ENCODE measurements around the gene LAGE3. TPM values are rescaled to one million over a fixed set of nuclear protein-coding genes. Genes with fewer than 3 reads are reported as not detected.

The LAGE3 gene
- total and polyA plus RNA-seq, 3 experiments from 2014 or later = 51.2 to 74.6 (median 72.5) TPM

DNA sequence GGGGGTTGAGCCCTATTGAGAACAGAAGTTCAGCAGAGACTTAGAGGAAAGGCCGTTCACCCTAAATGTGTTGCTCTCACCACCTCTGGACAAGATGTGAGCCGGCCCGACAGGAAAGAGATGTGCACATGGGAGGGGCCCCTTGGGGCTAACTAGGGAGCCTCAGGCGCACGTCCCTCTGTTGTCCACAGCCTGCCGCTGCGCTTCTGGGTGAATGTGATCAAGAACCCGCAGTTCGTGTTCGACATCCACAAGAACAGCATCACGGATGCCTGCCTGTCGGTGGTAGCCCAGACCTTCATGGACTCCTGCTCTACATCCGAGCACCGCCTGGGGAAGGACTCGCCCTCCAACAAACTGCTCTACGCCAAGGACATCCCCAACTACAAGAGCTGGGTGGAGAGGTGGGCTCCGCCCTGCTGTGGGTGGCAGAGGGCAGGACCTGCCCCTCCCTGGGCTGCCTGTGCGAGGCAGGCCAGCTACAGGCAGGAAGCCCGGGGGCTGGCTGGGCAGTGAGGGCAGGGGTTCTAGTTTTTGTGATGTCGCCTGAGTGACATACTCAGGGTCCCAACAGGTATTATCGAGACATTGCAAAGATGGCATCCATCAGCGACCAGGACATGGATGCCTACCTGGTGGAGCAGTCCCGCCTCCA, 8.0 kb downstream of the LAGE3 start:
- no peak for DNase-seq
- H3K36me3 ChIP-seq (ENCODE audit: insufficient read depth, low read length) = no peaks in the 10 kb centered on the region
- Mint-ChIP-seq H3K9me3 (no peaks in the 10 kb centered on the region), H3K27ac (no peak overlapping the region), H3K4me3 (no peak overlapping the region), H3K4me1 (no peaks in the 10 kb centered on the region), H3K27me3 (peaks cover 0 to 4% of the 10 kb centered on the region in 2 donors), H3K36me3 (peaks cover 0 to 57% (median 0%) of the 10 kb centered on the region in 3 donors)
- H3K4me1 ChIP-seq (ENCODE audit: insufficient read depth, low read length) = no peaks in the 10 kb centered on the region
- no peak overlapping the region for H3K4me3 ChIP-seq (ENCODE audit: low read length)
- POLR2A ChIA-PET = no interaction called here
- H3K9me3 ChIP-seq (ENCODE audit: low read length) = no peaks in the 10 kb centered on the region
- CTCF ChIA-PET = no interaction called here
- no peaks in the 10 kb centered on the region for H3K27me3 ChIP-seq (ENCODE audit: insufficient read depth, low read length, poor library complexity, severe bottlenecking)
- H3K27ac ChIP-seq (ENCODE audit: low read depth, low read length) = no peak overlapping the region

DNA sequence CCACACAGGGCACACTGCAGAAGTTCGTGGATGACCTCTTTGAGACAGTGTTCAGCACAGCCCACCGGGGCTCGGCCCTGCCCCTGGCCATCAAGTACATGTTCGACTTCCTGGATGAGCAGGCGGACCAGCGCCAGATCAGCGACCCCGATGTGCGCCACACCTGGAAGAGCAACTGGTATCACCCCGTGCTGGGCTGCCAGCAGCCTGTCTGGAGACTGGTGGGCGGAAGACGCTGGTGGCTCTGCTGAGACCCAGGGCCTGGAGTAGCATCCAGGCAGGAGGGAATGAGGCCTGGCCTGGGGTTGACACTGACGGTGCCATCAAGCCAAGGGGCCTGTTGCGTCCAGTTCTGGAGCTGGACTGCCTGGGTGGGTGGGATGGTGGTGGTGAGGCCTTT, 8.6 kb downstream of the LAGE3 start:
- peaks cover 0 to 4% of the 10 kb centered on the region in 2 donors for H3K27me3 Mint-ChIP-seq
- H3K4me1 ChIP-seq (ENCODE audit: insufficient read depth, low read length) = no peaks in the 10 kb centered on the region
- DNase-seq = no peak
- H3K36me3 Mint-ChIP-seq = peaks cover 0 to 62% (median 0%) of the 10 kb centered on the region in 3 donors
- H3K9me3 ChIP-seq (ENCODE audit: low read length) = no peaks in the 10 kb centered on the region
- no peak overlapping the region for H3K4me3 ChIP-seq (ENCODE audit: low read length)
- no peaks in the 10 kb centered on the region for H3K36me3 ChIP-seq (ENCODE audit: insufficient read depth, low read length)
- no peak overlapping the region for H3K27ac ChIP-seq (ENCODE audit: low read depth, low read length)
- ChIA-PET CTCF (no interaction called here), POLR2A (no interaction called here)
- H3K27me3 ChIP-seq (ENCODE audit: insufficient read depth, low read length, poor library complexity, severe bottlenecking) = no peaks in the 10 kb centered on the region
- H3K4me1 Mint-ChIP-seq = no peaks in the 10 kb centered on the region
- H3K4me3 Mint-ChIP-seq = no peak overlapping the region
- H3K9me3 Mint-ChIP-seq = no peaks in the 10 kb centered on the region
- peak overlapping the region in 1 of 8 donors; percentile 50 for H3K27ac Mint-ChIP-seq

DNA sequence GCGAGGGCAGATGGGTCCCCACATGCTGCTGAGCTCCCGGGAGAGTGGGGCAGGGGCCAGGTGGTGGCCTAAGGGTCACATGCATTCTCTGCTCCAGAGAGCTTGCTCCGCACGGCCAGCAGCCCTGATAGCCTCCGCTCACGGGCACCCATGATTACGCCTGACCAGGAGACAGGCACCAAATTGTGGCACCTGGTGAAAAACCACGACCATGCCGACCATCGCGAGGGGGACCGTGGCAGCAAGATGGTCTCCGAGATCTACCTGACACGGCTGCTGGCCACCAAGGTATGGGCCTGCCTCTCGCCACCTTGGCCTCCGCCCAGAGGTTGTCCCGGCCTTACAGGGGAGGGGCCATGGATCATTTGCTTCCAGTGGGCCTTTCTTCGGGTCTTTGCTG, 9.2 kb downstream of the LAGE3 start:
- Mint-ChIP-seq H3K27me3 (peaks cover 0 to 3% of the 10 kb centered on the region in 2 donors), H3K9me3 (no peaks in the 10 kb centered on the region), H3K36me3 (peaks cover 0 to 66% (median 0%) of the 10 kb centered on the region in 3 donors), H3K27ac (peak overlapping the region in 1 of 8 donors; percentile 32), H3K4me3 (no peak overlapping the region), H3K4me1 (no peaks in the 10 kb centered on the region)
- POLR2A ChIA-PET = no interaction called here
- CTCF ChIA-PET = no interaction called here
- DNase-seq = no peak
- Histone ChIP-seq H3K4me1 (ENCODE audit: insufficient read depth, low read length) (no peaks in the 10 kb centered on the region), H3K27ac (ENCODE audit: low read depth, low read length) (no peak overlapping the region), H3K9me3 (ENCODE audit: low read length) (no peaks in the 10 kb centered on the region), H3K36me3 (ENCODE audit: insufficient read depth, low read length) (no peaks in the 10 kb centered on the region), H3K4me3 (ENCODE audit: low read length) (no peak overlapping the region), H3K27me3 (ENCODE audit: insufficient read depth, low read length, poor library complexity, severe bottlenecking) (no peaks in the 10 kb centered on the region)

DNA sequence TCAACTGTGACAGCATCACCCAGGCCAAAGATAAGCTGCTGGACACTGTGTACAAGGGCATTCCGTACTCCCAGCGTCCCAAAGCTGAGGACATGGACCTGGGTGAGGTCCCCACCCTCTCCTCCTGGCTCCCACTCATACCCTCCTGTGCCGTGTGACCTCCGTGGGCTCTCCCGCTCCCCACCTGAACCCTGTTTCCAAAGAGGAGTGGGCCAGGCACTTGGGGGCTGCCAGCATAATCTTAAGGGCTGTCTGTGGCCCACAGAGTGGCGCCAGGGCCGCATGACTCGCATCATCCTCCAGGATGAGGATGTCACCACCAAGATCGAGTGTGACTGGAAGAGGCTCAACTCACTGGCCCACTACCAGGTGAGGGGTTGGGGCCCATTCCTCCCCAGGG, 10.0 kb downstream of the LAGE3 start:
- no peaks in the 10 kb centered on the region for H3K9me3 ChIP-seq (ENCODE audit: low read length)
- POLR2A ChIA-PET = interaction anchor here (1.5 kb wide), 1 partner anchor 9 kb away, joined by 3 read pairs; no protein-coding TSS in a partner anchor
- no peak for DNase-seq
- H3K4me3 ChIP-seq (ENCODE audit: low read length) = no peak overlapping the region
- CTCF ChIA-PET = no interaction called here
- H3K36me3 ChIP-seq (ENCODE audit: insufficient read depth, low read length) = no peaks in the 10 kb centered on the region
- Mint-ChIP-seq H3K27ac (peak overlapping the region in 1 of 8 donors; percentile 66), H3K9me3 (no peaks in the 10 kb centered on the region), H3K4me1 (no peaks in the 10 kb centered on the region), H3K4me3 (no peak overlapping the region), H3K27me3 (peaks cover 0 to 3% of the 10 kb centered on the region in 2 donors), H3K36me3 (peaks cover 0 to 67% (median 0%) of the 10 kb centered on the region in 3 donors)
- no peak overlapping the region for H3K27ac ChIP-seq (ENCODE audit: low read depth, low read length)
- no peaks in the 10 kb centered on the region for H3K27me3 ChIP-seq (ENCODE audit: insufficient read depth, low read length, poor library complexity, severe bottlenecking)
- no peaks in the 10 kb centered on the region for H3K4me1 ChIP-seq (ENCODE audit: insufficient read depth, low read length)

GRCh38 chrX:154468217-154468616, 10.9 kb downstream of the LAGE3 start:
- H3K4me3 ChIP-seq (ENCODE audit: low read length) = no peak overlapping the region
- ChIA-PET CTCF (no interaction called here), POLR2A (interaction anchor here (1.0 to 1.5 kb wide), 2 partner anchors 9 to 10 kb away, joined by 3 read pairs; no protein-coding TSS in a partner anchor)
- H3K36me3 Mint-ChIP-seq = peaks cover 0 to 61% (median 0%) of the 10 kb centered on the region in 3 donors
- H3K27ac ChIP-seq (ENCODE audit: low read depth, low read length) = no peak overlapping the region
- peaks cover 0 to 3% of the 10 kb centered on the region in 2 donors for H3K27me3 Mint-ChIP-seq
- no peak overlapping the region for H3K4me3 Mint-ChIP-seq
- H3K27ac Mint-ChIP-seq = peak overlapping the region in 1 of 8 donors; percentile 41
- DNase-seq = no peak
- H3K4me1 Mint-ChIP-seq = no peaks in the 10 kb centered on the region
- no peaks in the 10 kb centered on the region for H3K9me3 Mint-ChIP-seq
- H3K4me1 ChIP-seq (ENCODE audit: insufficient read depth, low read length) = no peaks in the 10 kb centered on the region
- no peaks in the 10 kb centered on the region for H3K36me3 ChIP-seq (ENCODE audit: insufficient read depth, low read length)
- no peaks in the 10 kb centered on the region for H3K9me3 ChIP-seq (ENCODE audit: low read length)
- H3K27me3 ChIP-seq (ENCODE audit: insufficient read depth, low read length, poor library complexity, severe bottlenecking) = no peaks in the 10 kb centered on the region

GRCh38 chrX:154467556-154467955, 11.5 kb downstream of the LAGE3 start:
- Histone ChIP-seq H3K9me3 (ENCODE audit: low read length) (no peaks in the 10 kb centered on the region), H3K27me3 (ENCODE audit: insufficient read depth, low read length, poor library complexity, severe bottlenecking) (no peaks in the 10 kb centered on the region), H3K27ac (ENCODE audit: low read depth, low read length) (no peak overlapping the region), H3K36me3 (ENCODE audit: insufficient read depth, low read length) (no peaks in the 10 kb centered on the region), H3K4me3 (ENCODE audit: low read length) (no peak overlapping the region), H3K4me1 (ENCODE audit: insufficient read depth, low read length) (no peaks in the 10 kb centered on the region)
- H3K27me3 Mint-ChIP-seq = no peaks in the 10 kb centered on the region
- peaks cover 0 to 4% (median 4%) of the 10 kb centered on the region in 3 donors for H3K4me1 Mint-ChIP-seq
- no peaks in the 10 kb centered on the region for H3K9me3 Mint-ChIP-seq
- CTCF ChIA-PET = no interaction called here
- no peak for DNase-seq
- POLR2A ChIA-PET = interaction anchor here (1.0 to 1.5 kb wide), 2 partner anchors 8 to 11 kb away, joined by 3 read pairs; no protein-coding TSS in a partner anchor
- H3K27ac Mint-ChIP-seq = no peak overlapping the region
- H3K4me3 Mint-ChIP-seq = no peak overlapping the region
- peaks cover 0 to 65% (median 0%) of the 10 kb centered on the region in 3 donors for H3K36me3 Mint-ChIP-seq

GRCh38 chrX:154466907-154467306, 12.2 kb downstream of the LAGE3 start:
- no peak overlapping the region for H3K4me3 Mint-ChIP-seq
- no peaks in the 10 kb centered on the region for H3K9me3 Mint-ChIP-seq
- H3K27me3 ChIP-seq (ENCODE audit: insufficient read depth, low read length, poor library complexity, severe bottlenecking) = no peaks in the 10 kb centered on the region
- no peak overlapping the region for H3K27ac ChIP-seq (ENCODE audit: low read depth, low read length)
- H3K27me3 Mint-ChIP-seq = no peaks in the 10 kb centered on the region
- no peak overlapping the region for H3K4me3 ChIP-seq (ENCODE audit: low read length)
- H3K36me3 ChIP-seq (ENCODE audit: insufficient read depth, low read length) = no peaks in the 10 kb centered on the region
- H3K4me1 Mint-ChIP-seq = peaks cover under 1 to 4% (median 4%) of the 10 kb centered on the region in 3 donors
- peaks cover 0 to 63% (median 0%) of the 10 kb centered on the region in 3 donors for H3K36me3 Mint-ChIP-seq
- DNase-seq = no peak
- ChIA-PET POLR2A (no interaction called here), CTCF (no interaction called here)
- H3K4me1 ChIP-seq (ENCODE audit: insufficient read depth, low read length) = no peaks in the 10 kb centered on the region
- H3K9me3 ChIP-seq (ENCODE audit: low read length) = no peaks in the 10 kb centered on the region
- no peak overlapping the region for H3K27ac Mint-ChIP-seq

- H3K9me3 ChIP-seq (ENCODE audit: low read length) = no peaks in the 10 kb centered on the region
- Mint-ChIP-seq H3K9me3 (no peaks in the 10 kb centered on the region), H3K4me3 (no peak overlapping the region), H3K27ac (no peak overlapping the region), H3K36me3 (peaks cover 0 to 62% (median under 1%) of the 10 kb centered on the region in 3 donors), H3K27me3 (no peaks in the 10 kb centered on the region), H3K4me1 (peaks cover 7 to 11% (median 9%) of the 10 kb centered on the region in 3 donors)
- H3K27me3 ChIP-seq (ENCODE audit: insufficient read depth, low read length, poor library complexity, severe bottlenecking) = no peaks in the 10 kb centered on the region
- CTCF ChIA-PET = no interaction called here
- no peaks in the 10 kb centered on the region for H3K36me3 ChIP-seq (ENCODE audit: insufficient read depth, low read length)
- H3K4me3 ChIP-seq (ENCODE audit: low read length) = no peak overlapping the region
- POLR2A ChIA-PET = no interaction called here
- H3K4me1 ChIP-seq (ENCODE audit: insufficient read depth, low read length) = no peaks in the 10 kb centered on the region
- H3K27ac ChIP-seq (ENCODE audit: low read depth, low read length) = no peak overlapping the region
- no peak for DNase-seq
Measured at GRCh38 chrX:154466036-154466435, 13.0 kb downstream of the LAGE3 start.

Data from CD8-positive, alpha-beta memory T cell (primary cell).